ENCODE data around the gene COL27A1.

Gene COL27A1

DNA sequence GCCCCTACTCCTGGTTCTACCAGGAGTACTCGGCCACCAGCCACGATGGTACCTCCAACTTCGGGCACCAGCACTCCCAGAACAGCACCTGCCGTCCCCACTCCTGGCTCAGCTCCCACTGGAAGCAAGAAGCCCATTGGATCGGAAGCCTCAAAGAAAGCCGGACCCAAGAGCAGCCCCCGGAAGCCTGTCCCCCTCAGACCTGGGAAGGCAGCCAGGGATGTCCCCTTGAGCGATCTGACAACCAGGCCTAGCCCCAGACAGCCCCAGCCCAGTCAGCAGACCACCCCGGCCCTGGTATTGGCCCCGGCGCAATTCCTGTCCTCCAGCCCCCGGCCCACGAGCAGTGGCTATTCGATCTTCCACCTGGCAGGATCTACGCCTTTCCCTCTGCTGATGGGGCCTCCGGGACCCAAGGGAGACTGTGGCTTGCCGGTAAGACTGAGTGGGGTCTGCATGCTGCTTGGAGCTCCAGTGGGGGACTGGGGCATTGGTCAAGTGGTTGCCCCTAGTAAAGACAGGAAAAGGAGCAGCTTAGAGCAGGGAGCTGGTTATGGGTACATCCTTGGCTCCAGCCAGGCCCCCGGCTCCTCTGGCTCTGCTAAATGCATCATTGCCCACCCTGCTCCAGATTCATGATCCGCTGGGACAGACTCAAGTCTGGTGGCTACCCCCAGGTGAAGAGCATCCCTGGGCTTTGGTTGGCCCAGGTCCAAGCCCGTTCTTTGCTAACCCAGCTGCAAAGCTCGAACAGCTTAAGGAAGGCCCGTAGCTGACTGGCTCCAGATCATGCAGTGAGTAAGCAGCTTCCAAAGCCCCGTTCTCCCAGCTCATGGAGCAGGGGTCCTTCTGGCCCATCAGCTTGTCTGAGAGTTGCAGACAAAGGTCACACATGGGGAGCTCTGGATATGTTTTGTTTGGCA is 14.0 kb downstream of the COL27A1 start:
- no peak for DNase-seq

DNA sequence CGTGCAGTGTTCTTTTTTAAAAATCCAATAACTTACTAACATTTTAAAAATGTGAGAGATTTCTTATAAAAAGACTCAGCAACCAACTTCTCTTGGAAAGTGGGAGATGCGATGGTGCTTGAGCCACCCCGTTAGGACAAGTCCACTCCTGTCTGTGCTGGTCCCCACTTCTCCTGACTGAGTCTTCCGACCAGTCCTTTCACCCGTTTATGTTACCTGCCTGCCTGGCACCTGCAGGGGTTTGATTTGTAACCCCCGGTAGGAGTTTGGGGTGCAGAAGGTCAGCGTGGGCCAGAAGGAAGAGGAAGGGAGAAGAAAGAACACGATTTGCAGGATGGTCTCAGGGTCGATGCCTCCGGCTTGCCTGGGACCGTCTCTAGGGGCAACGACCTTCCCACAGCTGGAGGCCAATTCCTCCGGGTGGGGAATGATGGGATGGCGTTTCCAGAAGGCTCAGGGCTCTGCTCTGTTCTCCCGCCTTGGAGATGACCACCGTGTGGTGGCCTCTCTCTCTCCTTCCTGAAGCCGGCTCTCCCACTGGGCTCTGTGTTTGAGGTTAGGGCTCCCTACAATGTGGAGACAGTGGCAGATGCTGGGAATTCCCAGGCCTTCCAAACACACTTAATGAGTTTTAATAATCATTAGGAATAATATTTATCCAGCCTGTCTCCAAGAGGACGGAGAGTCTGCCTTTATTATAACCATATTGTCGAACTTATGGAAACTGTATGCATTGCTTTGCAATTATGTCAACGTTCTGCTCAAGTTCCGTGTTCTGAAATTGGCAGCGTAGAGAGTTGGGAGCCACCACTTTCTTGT is 14.8 kb downstream of the COL27A1 start:
- DNase-seq = no peak

DNA sequence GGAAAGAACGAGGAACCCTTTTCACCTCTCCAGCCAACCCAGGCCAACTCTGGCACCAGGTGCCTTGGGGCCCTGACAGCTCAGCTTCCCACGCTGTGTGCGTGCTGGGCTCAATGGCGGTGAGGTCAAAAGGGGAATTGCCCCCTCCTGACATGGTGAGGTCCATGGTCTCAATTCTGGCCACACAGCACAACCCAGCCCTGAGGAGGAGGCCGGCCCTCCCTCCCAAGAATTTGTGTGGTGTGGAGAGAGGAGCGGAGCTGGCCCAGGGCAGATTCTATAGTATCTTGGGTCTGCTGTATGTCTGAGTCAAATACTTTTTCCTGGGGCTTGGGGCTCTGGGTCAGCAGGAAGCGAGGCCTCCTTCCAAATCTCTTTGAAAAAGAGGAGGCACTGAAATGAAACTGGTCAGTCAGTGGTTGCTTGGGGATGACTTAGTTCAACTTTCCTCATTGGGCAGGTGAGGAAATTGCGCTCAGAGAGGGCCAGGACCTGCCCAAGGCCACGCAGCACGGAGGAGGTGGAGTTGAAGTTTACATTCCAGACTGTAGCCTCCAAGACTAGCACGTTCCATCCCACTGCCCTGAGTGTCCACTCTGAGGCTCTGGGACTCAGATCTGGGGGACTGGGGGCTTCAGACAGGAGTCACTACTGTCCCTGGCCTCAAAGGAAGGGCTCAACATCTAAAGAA is 15.6 kb downstream of the COL27A1 start:
- no peak for DNase-seq

DNA sequence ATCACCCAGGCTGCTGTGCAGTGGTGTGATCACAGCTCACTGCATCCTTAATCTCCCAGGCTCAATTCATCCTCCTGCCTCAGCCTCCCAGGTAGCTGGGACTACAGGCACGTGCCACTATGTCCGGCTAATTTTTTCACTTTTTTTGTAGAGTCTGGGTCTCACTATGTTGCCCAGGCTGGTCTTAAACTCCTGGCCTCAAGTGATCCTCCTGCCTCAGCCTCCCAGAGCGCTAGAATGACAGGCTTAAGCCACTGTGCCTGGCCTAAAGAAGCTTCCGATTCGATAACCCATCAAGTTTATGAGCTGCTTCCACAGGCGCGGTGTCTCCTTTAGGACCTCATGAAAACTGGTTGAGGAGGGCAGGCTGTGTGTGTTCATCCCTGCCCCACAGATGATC is 16.2 kb downstream of the COL27A1 start:
- DNase-seq = no peak

DNA sequence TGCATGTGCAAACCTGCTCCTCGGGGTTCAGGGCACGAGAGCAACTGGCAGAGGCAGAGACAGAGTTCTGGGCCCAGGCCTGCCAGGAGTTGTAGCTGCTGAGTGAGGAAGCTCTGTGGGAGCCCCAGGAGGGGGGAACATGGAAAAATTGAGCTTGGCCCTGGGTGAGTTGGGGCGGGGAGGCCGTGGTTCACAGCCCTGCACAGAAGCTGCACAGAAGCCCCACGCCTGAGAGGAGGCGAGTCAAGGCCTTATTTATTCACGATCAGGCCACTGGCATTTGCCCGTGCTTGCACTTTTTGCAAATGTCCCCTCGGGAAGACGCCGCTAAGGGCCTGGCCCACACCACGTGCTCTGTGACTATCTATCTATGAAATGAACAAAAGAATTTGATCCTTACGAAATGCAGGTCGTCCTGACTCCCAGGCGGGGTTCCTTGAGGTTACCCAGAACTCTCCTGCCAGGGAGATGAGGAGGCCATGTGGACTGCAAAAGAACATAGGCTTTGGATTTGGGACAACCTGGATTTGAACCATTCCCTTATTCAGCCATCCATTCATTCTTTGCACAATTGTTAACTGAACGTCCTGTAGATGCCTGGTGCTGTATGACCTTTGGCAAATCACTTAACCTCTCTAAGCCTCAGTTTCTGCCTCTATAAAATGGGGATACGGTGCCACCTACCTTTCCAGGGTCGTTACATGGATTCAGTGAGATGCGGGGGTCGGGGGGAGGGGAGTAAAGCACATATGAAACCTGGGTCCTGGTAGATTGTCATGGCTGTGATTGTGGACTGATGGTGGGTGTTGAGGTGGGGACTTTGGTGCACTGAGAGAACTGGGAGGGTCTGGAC is 17.9 kb downstream of the COL27A1 start:
- no peak for DNase-seq

DNA sequence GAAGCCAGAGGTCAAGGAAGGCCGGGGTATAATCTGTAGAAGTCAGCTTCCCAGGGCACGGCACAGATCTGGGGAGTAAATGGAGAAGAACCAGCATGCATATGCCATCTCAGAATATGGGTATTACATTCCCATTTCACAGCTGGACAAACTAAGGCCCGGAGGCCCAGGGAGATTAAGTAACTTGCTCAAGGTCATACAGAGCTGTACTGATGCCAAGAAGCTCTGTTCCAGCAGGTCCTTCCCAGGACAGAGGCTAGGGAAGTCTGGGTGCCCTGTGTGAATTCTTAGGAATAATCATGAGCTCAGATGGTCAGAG is 19.2 kb downstream of the COL27A1 start:
- DNase-seq = no peak

DNA sequence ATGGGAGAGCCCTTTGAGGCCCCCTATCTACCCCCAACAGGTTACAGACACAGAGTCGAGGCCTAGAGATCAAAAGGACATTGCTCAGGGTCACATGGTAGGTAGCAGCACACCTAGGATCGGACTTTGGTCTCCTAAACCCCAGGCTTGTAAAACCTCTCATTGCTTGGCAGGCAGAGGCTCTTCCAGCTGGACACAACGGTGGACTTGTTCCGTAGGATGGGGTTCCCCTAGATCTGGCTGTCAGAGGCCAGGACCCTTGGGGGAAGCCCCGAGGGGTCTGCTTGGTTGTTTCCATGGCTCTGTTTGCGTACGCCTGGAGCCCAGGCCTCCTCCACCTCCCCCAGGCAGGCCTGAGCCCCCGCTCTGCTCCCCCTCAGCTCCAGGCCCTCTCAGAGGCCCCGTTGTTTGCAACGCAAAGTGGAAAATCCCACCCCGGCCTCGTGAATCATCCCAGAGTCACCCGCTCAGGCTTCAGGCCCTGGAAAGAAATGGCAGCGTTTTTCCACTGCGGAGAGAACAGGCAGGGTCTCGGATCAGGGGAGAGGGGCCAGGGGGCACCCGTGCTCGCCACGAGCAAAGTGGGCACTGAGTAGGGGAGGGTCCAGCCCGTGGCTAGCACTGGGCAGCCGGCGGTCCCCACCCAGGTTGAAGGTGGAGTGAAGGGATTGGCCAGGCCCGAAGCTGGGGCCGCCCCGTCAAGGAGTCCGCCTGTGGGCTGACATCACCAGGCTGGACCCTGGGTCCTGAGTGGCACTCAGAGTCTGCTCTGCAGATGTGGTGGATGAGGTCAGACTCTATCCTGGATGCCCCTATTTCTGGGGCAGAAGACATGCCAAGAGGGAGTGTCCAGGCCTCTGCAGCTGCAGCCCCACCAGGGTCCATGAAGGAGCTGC is 19.8 kb downstream of the COL27A1 start:
- no peak for DNase-seq

DNA sequence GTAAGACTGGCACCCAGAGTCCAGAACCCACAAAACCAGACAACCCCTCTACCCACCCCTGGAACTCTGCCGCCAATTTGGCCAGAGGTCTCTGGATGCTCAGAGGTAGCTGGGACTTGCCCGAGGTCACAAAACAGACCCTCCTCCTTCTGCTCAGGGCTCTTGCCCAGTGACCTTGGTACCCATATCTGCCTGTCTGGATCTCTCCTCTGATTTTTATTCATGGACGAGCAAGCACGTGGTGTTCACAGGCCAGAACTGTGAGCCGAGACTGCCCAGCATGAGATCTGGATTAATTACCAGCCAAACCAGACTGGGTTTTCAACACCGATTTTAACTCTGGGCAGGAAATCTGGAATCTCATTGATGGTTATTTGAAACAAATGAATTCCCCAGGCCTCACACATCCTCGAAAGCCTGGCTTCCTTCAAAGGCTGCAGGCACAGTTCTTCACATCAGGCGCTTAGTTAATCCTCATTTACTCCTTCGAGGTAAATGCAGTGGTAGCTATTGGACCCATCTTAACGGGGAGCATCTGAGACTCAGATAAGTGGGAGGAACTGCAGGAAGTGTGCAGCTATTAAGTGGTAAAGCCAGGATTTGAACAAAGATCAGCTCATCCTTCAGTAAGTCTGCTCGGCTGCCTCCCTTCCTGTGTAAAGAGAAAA is 21.4 kb downstream of the COL27A1 start:
- DNase-seq = no peak

DNA sequence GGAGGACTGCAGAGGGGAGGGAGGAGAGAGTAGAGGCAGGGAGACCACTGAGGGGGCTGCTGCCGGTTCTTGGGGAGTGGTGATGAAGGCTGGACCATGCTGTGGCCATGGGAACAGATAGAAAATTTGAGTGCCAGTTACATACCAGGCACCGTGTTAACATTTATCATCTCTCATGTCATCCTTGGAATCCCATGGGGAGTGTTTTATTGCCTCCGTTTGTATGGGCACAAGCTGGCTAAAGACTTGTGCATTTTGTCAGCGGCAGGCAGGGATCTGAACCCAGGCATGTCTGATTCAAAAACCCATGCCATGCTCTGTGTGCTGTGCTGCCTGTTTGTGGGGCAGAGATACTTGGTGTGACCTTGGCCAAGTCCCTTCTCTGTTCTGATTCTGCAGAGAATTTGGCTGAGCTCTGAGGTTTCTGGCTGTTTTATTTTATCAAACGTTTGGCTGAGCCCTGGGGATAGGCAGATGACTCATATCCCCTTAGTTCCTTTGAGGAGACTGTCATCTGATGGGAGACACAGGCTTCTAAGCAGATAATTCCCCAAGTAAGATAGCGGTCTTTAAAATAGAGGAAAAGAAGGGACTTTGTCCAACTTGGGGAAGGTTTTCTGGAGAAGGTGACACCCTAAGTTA is 22.2 kb downstream of the COL27A1 start:
- peak; percentile 24 to 48 for DNase-seq

DNA sequence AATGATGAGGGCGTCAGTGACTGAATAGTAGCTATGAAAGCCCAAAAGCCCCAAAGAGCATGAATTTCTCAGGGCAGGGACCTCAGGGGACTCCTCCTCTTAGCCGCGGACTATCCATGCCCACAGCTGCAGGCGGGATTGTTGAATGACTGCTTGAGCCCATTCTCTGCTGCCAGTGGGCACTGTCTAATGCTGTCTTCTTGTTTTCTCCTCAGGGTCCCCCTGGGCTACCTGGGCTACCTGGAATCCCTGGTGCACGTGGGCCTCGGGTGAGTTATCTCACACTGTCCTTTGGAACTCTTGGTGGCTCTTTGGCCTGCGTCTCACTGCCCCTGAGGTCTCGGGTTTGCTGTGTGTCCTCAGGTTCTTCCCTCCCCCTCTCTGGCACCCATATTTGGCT is 22.7 kb downstream of the COL27A1 start:
- no peak for DNase-seq

DNA sequence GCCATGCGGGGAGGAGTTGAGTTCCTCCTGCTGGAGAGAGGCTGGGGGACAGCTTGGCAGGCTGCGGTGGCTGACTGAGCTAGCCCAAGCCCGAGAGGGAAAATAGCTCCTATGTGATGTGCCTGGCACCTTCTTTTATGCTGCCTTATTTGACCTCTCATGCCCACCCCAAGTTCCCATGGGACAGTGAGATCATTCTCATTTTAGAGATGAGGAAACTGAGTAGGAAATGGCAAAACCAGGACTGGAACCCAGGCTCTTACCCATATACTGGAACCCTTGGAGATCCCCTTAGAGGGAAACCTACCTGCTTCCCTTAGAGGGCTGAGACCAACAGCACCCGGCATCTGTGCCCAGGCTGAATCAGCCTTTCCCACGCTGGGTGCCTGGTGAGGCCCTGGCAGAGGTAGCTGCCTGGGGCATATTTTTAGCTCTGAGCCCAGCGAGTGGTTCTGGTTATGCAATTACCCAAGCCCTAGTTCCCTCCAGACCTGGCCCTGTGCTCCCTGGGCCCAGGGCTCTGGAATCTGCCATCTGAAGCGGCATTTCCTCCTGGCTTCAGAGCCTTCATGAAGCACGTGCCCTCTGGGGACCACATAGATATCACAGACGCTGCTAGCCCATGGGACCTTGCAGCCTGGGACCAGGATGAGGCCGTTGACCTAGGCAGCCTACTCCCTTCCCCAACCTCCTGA is 23.6 kb downstream of the COL27A1 start:
- DNase-seq = no peak

DNA sequence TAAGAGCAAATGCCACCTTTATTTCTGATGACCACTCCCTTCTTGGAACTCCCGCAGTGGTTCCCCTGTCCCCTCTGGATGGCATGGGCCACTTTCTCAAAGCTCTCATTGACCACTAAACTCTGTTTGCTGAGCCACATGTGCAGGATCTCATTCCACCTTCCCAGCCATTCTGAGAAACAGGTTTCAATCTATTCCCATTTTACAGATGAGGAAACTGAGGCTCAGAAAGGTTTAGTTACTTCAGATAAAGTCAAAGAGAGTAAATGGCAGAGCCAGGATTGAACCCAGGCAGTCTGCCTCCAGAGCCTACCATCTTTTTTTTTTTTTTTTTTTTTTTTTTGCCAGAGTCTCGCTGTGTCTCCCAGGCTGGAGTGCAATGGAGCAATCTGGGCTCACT is 24.2 kb downstream of the COL27A1 start:
- DNase-seq = no peak

DNA sequence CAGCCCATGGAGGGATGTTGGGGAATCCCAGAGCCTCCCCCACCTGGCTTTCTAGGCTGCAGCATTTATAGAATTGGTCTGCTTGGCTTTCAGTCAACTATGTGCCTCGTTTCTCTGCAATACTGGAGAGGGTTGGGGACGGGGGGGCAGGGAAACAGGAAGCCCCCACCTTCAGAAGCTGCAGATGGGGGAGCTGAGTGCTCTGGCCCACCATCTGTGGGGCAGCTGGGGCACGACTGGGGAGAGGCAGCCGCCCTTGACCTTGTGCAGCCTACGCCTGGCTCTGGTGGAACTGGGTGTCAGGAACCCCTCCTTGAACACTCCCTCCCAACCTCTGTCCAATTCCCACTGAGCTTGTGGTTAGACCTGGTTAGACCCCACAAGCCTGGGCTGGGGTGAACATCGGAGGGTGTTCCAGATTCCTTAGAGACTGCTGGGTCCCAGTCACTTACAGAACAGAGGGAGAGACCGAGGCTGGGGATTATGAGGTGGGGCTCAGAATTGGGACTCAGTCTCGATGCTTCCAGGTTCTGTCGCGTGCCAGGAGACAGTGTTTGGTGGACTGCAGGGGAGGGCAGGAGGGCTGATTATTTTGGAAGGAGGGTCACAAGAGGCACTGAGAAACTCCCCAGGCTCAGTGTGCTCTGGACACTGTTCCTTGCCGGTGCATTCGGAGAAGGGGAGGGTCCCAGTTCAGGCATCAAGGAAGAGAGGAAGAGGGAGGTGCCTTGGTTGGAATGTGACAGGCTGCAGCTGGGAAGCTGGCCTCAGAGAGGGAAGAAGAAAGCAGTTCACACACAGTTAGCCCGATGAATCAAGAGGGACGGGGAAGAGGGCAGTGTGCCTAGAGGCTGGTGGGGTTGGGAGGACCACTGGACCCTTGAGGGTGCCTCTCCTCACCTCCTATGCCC is 25.6 kb downstream of the COL27A1 start:
- no peak for DNase-seq

DNA sequence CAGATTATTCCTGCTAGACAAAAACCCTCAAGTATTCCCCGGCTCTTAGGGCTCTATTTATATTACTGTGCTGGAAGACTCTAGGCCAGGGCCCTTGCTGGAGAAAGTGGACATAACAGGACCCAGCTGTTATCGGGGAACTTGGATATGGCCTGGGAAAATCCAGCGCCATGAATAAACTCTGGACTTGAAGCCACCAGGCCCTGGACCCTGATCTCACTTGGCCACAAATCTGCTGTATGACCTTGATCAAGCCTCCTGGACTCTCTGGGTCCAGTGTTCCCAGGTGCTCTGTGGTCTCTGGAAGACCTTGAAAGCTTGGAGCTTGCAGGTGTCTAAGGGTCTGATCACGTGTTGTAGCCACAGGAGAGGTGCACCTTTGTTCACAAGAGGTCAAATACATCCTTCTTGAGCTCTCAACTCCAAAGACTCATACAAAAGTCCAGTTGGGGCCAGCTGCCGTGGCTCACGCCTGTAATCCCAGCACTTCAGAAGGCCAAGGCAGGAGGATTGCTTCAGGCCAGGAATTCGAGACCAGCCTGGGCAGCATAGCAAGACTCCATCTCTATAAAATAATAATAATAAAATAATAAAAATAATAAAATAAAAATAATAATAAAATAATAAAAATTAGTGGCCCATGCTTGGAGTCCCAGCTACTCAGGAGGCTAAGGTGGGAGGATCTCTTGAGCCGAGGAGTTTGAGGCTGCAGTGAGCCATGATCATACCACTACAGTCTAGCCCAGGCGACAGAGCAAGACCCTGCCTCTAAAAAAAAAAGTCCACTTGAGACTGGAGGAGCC is 26.5 kb downstream of the COL27A1 start:
- DNase-seq = no peak

DNA sequence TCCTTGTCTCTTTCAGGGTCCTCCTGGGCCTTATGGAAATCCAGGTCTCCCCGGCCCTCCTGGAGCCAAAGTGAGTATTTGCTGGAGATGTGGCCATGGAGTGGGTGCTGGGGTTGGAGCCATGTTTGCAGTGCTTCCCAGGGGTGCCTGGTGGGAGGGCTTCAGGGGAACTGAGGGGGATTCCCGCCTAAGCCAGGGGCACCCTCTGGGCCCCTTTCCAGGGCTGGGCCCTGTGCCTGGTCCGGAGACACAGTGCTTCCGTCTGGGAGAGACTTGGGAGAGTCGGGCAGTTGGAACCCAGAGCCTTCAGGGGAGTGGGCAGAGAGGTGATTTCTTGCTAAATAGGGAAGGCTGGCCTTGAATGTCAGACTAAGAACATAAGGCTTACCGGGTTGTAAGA is 27.7 kb downstream of the COL27A1 start:
- DNase-seq = no peak

DNA sequence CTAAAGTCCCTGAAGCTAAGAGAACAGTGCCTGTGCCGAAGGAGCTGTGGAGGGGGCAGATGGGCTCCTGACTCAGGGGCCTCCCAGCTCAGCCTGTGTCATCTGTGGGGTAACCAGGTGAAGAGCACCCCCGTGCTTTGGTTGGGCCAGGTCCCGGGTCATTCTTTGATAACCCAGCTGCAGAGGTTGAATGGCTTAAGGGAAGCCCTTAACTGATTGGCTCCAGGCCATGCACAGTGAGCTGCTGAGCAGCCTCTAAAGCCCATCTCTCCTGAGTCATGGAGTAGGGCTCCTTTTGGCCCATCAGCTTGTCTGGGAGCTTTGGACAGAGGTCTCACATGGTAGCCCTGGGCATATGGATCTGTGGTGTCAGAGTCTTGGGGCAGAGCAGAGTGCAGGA is 28.7 kb downstream of the COL27A1 start:
- no peak for DNase-seq

DNA sequence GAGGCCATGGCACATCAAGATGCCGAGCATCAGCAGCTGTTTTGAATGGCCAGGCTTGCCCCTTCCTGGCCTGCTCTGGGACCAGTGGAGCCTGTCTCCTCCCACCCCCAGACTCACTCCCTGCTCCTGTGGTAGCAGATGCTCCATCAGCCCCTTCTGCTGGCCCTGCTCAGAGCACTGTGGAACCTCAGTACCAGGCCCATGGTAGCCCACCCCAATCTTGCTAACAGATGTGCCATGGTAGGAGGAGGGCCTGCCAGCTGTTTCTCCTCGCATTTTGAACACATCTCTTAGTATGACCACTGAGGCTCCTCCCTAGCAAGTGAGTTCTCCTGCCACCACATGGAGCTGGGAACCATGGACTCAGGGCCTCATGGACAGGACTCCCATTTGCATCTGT is 29.5 kb downstream of the COL27A1 start:
- no peak for DNase-seq
